ENCODE results near the gene AP1S3.

DNA sequence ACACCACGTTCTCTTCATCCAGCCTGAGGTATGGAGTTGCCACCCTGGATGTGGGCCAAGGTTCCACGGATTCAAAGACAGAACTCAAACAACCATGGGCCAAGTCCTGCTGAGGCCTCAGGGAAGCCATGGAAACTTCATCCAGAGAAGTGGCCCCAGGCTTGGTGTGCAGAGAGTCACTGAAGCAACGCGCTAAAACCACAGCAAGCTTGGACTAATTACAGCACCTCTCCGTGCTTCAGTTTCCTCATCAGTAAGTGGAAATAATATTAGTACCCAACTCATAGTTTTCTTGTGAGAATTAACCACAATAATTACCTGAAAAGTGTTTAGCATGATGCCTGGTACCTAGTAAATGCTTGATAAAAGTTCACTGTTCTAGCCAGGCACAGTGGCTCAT lies 19.2 kb upstream of the AP1S3 start:
- TF ChIP-seq EZH2phosphoT487 (IDR thresholded peaks at IDR 0.05; ENCODE audit: low read length) = no peak
- TF ChIP-seq, protein P1, sequence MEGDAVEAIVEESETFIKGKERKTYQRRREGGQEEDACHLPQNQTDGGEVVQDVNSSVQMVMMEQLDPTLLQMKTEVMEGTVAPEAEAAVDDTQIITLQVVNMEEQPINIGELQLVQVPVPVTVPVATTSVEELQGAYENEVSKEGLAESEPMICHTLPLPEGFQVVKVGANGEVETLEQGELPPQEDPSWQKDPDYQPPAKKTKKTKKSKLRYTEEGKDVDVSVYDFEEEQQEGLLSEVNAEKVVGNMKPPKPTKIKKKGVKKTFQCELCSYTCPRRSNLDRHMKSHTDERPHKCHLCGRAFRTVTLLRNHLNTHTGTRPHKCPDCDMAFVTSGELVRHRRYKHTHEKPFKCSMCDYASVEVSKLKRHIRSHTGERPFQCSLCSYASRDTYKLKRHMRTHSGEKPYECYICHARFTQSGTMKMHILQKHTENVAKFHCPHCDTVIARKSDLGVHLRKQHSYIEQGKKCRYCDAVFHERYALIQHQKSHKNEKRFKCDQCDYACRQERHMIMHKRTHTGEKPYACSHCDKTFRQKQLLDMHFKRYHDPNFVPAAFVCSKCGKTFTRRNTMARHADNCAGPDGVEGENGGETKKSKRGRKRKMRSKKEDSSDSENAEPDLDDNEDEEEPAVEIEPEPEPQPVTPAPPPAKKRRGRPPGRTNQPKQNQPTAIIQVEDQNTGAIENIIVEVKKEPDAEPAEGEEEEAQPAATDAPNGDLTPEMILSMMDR (IDR thresholded peaks at IDR 0.05; ENCODE audit: low read length) = no peak

Data from MM.1S (cell line).